GM10847 (cell line): Measurements from ENCODE around the gene FBXL20.

ENCODE experiments used
- POLR2A ChIP-seq: IDR thresholded peaks from 2 replicates; pipeline ENCODE4 v1.6.1; 2011; ENCODE audit not compliant: insufficient read length; ENCODE audit errors: extremely low read depth

Gene FBXL20

DNA sequence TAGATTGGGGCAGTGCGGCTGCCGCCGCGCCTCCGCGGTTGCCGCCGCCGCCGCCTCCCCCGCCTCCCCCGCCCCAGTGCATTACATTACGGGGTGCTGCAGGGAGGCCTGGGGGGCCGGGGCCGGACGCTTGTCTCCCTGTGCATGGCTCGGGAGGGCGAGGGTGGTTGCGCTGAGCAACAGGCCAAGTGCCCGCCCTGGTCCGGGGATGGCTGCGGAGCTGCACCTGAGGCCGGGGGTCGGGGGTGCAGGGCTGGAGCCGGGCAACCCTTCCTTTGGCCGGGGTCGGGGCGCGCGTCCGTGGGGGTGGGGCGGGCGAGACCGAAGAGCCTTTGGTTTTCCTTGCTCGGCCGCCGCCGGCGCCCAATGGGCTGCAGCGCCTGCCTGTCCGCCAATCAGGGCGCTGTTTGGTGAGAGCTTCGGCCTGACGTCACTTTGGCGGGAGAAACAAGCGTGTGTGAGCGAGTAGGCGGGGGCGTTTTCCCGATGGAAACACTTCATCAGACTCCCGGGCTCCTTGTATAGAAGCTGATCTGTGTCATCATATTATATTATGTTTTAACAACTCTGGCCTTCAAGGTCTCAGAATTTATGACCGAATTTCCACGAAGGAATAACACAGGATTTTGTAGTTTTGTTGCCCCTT, 941 bp upstream of the FBXL20 start:
- TF ChIP-seq POLR2A, result no peak

DNA sequence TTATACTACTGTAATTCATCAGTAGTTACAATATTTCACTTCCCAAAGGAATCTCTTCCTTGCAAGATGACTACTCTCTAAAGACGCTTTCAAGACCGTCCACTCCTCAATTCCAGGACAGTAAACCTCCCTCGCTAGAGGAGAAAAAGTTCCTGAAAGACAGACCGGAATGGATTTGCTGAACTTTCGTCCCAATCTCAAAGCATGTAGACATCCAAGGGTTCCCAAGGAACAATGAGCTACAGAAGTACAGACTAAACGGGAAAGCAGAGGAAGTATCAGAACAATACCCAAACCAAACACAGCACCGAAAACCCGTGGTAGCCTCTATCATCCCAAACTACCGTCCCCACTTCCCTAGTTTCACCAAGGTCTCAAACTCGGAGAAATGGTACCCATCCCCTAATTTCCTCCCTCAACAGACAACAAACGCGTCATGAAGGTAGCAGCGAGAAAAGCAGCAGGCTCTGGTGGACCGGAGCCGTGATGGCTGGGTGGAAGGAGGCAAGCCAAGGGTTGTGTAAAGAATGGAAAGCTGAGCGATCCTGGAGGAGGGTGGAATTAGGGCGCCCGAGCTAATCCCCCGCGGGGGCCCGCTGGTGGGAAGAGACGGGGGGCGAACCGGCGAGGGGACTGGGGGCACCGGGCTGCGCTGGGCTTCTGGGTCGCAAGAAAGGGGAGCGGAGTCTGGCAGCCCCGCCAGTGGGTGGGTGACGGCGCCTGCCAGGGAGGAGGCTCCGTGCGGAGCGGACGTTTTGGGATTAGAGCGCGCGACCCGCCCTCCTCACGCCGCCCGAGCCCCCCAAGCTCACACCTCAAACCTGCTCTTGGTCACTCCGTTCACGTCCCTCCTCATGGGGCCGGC, 647 bp downstream of the FBXL20 start:
- no peak for TF ChIP-seq POLR2A

DNA sequence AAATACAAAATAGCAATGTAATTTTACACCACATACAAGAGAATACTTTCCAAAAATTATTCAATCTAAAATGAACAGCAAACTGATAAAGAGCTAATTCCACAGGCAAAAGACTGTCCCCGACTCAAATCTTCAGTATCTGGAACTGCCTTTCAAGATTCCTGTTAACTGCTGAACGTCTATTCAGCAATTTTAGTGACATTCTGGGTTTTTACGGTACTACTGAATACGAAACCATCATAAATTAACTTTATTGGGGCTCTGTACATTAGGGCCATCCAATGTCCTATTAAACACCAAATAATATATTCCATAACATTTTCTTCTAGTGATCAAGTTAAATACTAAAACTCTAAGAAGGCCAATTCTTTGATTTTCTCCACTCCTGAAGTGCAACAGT, 1.6 kb downstream of the FBXL20 start:
- no peak for TF ChIP-seq POLR2A

DNA sequence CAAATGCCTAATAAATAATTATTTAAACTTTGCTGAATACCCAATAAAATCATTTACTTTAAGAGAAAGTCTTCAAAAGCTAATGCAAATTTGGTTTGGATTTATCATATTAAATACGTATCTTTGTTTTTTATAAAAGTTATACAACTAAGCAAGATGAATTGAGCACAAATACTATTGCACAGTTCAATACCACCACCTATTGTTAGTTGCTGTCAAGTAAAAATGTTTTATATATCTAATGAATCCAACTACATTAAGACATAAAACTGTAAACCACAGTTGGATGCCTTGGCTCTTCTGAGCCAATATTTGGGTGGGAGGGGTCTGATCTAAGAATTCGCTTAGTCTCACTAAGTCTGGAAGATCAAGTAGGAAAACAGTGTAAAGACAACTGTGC, 7.7 kb downstream of the FBXL20 start:
- TF ChIP-seq POLR2A, result no peak

DNA sequence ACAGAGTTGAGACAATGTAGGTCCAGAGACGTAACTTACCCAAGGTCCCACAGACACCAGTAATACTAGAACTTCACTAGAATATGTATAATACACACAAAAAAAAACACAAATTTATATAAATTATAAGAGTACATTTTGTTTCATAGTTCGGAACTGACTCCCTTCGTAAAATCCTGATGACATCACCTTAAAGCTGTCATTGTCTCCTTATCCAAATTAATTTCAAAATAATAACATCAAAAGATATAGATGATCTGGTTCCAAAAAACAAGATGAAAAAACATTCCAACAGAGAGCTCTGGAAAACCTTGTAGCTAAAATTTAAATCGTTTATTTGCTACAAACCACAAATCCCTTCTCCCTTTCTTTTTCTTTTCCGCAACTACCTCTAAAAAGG, 10.0 kb downstream of the FBXL20 start:
- no peak for TF ChIP-seq POLR2A

DNA sequence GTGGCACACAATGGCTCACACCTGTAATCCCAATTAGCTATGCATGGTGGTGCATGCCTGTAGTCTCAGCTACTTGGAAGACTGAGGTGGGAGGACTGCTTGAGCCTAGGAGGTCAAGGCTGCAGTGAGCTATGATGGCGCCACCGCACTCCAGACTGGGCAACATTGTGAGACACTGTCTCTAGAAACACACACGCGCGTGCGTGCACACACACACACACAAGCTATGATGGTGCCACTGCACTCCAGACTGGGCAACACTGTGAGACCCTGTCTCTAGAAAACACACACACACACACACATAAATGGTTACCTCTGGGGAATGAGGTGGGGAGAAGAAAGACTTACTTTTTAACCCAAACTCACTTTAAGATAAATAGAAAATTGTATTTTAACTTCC, 16.4 kb downstream of the FBXL20 start:
- TF ChIP-seq POLR2A, result no peak

DNA sequence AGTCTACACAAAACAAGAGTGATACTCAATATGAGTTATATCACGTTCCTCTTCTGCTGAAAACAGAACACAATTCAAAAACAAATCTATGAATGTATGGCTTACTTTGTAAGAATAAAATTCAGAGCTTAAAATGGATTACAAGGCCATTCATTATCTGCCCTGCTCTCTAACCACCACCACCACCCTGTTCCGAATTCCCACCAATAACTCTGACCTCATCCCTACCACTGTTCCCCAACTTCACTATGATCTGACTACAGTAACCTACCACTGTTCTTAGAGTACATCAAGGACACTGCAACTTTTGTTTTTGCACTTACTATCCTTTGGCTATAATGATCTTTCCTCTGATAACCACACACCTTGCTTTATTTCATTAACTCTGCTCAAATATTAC, 21.3 kb downstream of the FBXL20 start:
- TF ChIP-seq POLR2A, result no peak

DNA sequence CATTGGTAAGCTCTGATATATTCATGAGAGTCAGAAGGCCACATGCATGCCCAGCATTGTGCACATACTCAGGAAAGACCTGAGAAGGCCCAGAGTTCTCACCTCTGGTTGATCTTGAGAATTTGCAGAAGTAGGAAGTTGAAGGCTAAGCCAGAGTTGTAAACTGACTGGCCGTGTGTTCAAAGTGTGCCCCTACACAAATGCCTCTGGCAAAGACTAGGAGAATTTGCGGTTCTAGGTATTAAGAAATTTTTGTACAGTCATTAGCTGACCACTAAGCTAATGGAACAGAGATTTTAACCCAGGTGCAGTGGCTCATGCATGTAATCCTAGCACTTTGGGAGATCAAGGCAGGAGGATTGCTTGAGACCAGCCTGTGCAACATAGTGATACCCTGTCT, 25.0 kb downstream of the FBXL20 start:
- TF ChIP-seq POLR2A, result no peak

DNA sequence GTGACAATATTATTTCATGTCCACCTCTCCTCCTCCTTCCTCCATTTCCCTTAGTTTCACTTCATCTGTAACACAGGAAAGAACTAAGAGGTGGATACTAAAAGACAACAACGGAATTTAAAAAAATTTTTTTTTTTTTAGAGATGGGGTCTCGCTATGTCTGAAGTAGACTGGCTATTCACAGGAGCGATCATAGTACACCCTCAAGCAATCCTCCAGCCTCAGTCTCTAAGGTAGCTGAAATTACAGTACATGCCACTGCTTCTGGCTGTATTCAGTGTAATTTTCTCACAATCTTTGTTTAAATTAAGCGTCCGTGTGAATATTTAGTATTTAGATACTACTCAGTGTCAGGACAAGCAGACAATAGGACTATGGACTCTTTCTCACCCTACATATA, 35.6 kb downstream of the FBXL20 start:
- no peak for TF ChIP-seq POLR2A

DNA sequence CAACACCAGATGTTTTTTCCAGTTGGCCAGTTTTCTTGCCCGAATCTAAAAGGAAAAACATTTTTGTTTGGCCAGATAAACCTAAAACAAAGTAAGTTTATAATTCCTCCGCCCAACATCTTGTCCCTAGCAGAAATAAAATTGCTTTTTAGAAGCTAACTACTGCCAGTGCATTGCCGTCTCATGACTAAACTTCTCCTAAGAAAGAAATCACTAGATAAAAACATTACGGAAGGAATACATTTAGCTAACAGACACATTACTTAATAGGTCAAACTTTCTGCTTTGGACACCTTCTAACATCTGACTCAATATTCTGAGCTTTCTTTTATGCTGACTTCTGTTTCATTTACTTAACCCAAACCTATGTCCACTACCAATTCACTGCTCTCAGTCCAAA, 36.2 kb downstream of the FBXL20 start:
- TF ChIP-seq POLR2A, result no peak

DNA sequence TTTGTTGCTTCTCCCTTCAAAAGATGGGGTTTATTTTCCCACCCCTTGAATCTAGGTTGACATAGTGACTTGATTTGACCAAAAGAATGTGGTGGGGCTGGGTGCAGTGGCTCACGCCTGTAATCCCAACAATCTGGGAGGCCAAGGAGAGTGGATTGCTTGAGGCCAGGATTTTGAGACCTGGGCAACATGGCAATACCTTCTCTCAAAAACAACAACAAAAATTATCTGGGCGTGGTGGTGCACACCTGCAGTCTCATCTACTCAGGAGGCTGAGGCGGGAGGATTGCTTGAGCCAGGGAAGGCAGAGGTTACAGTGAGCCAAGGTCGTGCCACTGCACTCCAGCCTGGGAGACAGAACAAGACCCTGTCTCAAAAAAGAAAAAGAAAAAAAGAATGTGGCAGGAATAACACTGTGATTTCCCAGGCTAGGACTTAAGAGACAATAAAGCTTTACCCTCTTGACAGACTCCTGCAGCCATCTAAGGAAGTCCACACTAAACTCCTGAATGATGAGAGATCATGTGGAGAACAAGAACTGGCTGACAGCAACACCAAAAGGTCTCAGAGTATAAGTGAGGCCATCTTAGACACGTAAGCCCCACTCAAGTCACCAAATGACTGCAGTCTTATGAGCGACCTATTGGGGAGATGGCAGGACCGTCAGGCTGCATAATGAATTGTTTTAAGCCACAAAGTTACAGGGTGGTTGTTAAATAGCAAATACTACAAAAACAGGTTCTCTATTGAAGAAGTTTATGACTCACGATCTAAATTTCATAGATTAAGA, 37.0 kb downstream of the FBXL20 start:
- no peak for TF ChIP-seq POLR2A

DNA sequence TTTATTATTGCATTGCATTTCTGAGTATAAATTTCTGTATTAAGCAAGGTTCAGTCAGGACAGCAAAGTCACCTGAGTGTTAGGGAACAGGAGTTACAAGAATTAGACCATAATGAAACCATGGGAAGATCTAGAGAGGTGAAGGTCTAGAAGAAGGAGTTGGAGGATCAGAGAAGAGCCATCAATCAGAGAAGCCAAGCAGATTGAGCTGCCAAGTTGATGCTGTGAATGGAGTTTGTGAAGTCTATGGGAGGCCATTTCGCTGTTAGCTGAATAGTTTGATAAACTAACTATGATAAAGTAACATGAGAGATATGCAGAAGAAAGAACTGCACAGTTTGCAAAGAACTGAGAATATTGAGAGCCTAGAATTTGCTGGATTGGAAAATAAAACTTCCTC, 40.4 kb downstream of the FBXL20 start:
- TF ChIP-seq POLR2A, result no peak

DNA sequence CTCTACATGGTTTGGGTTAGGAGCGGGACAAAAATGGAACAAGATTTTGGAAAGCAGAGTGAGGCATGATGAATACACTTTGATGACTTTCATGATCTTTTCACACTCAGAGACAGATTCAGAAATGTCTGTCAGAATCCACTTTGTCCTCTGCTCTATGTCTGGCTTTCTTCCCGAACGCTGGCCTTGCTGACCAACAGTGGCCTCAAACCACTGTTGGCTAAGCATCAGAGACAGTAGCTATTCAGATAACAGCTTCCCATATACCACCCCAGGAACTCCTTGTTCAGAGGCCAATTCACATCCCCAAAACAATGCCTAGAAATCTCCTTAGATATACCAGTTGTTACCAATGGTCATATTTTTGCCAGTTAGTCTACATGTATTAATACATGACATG, 40.9 kb downstream of the FBXL20 start:
- TF ChIP-seq POLR2A, result no peak

DNA sequence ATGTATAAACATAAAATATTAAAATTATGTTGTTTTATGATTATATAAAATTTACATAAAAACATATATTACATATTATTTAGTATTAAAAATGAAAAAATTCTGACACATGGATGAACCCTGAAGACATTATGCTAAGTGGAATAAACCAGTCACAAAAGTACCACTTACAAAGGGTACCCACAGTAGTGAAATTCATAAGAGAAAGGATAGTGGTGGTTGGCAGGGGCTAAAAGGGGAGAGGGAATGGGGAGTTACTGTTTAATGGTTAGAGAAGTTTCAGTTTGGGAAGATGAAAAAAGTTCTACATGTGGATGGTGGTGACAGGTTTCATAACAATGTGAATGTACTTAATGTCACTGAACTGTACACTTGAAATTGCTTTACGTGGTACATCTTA, 41.4 kb downstream of the FBXL20 start:
- no peak for TF ChIP-seq POLR2A

DNA sequence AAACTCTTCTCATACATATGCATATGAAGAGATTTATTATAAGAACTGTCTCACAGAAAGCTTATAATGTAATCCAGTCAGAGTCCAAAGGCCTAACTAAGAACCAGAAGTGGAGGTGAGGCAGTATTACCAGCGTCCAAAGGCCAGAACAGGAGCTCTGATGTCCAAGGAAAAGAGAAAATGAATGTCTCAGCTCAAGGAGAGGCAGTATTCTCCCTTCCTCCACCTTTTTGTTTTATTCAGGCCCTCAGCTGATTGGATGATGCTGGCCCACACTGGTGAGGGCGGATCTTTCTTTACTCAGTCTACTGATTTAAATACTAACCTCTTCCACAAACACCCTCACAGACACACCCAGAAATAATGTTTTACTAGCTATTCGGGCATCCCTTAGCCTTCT, 43.4 kb downstream of the FBXL20 start:
- TF ChIP-seq POLR2A, result no peak

DNA sequence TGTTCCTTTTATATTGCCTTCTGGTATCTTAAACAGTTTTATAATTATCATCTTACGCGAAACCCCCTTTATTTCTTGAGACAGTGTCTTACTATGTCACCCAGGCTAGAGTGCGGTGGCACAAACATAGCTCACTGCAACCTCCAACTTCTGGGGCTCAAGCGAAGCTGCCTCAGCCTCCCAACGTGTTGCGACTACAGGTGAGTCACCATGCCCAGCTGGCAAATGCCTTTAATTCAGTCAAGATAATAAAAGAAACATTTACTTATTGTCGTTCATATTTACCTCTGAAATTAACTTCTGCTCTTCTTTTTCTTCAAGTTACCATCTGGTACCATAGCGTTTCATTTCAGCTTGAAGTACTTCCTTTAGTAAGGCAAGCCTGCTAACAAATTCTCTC, 43.9 kb downstream of the FBXL20 start:
- no peak for TF ChIP-seq POLR2A
